Measurements from ENCODE around the gene CAMK1. TPM values are rescaled to one million over a fixed set of nuclear protein-coding genes. Genes with fewer than 3 reads are reported as not detected.
A peak's percentile ranks its signal among the peaks of the same experiment; 100 is the strongest.

CAMK1 gene
- total RNA-seq, 1 donor from 2014 or later: 7.1 TPM

DNA sequence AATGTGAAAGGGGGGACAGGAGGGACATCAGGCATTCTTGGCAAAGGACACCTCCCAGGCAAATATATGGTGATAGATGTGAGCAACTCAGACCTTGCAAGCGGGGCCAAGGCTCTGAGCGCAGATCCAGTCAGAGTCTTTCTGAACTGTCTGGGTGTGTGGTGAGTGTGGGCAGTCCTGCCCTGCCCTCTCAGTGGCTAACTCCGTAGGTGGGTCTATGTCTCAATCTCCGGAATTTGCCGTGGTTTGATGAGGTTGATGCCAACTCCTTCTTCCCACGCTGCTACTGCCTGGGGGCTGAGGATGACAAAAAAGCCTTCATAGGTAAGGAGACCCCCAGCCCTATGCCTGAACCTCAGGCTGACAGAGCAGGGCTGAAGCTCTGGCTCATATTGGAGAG, 47.7 kb upstream of the CAMK1 start:
- peaks cover 2% of the 10 kb centered on the region for H3K9me3 Mint-ChIP-seq (ENCODE audit: unreplicated experiment)
- H3K4me1 Mint-ChIP-seq (ENCODE audit: low read depth, unreplicated experiment): no peaks in the 10 kb centered on the region
- Histone ChIP-seq H3K4me1 (ENCODE audit: insufficient read depth, low read length) (no peaks in the 10 kb centered on the region), H2AFZ (ENCODE audit: low read depth, low read length) (no peak overlapping the region), H3K27ac (ENCODE audit: low read depth, low read length) (no peak overlapping the region), H3K4me2 (ENCODE audit: low read length) (no peak overlapping the region), H3K9ac (ENCODE audit: low read length) (no peak overlapping the region), H3K9me3 (ENCODE audit: insufficient read depth, low read depth, low read length) (no peaks in the 10 kb centered on the region), H3K4me3 (ENCODE audit: insufficient read depth, low read depth, low read length) (no peak overlapping the region), H3K79me2 (ENCODE audit: insufficient read depth, low read length) (no peaks in the 10 kb centered on the region), H4K20me1 (ENCODE audit: insufficient read depth, low read length) (no peaks in the 10 kb centered on the region), H3K36me3 (ENCODE audit: insufficient read depth, low read length) (no peaks in the 10 kb centered on the region), H3K27me3 (ENCODE audit: insufficient read depth, low read length) (no peaks in the 10 kb centered on the region)
- no peak for TF ChIP-seq CTCF (IDR thresholded peaks at IDR 0.05; ENCODE audit: insufficient read depth, low read depth, low read length)
- no peak for TF ChIP-seq EZH2 (IDR thresholded peaks at IDR 0.05; ENCODE audit: insufficient read depth, low read length)
- no peak overlapping the region for H3K27ac Mint-ChIP-seq (ENCODE audit: unreplicated experiment)
- no peak overlapping the region for H3K4me3 Mint-ChIP-seq (ENCODE audit: unreplicated experiment)
- FAIRE-seq (no peak), DNase-seq (ENCODE audit: low read depth) (no peak)
- no peaks in the 10 kb centered on the region for H3K27me3 Mint-ChIP-seq (ENCODE audit: low read depth, unreplicated experiment)
- peaks cover 22% of the 10 kb centered on the region for H3K36me3 Mint-ChIP-seq (ENCODE audit: low read depth, unreplicated experiment)

DNA sequence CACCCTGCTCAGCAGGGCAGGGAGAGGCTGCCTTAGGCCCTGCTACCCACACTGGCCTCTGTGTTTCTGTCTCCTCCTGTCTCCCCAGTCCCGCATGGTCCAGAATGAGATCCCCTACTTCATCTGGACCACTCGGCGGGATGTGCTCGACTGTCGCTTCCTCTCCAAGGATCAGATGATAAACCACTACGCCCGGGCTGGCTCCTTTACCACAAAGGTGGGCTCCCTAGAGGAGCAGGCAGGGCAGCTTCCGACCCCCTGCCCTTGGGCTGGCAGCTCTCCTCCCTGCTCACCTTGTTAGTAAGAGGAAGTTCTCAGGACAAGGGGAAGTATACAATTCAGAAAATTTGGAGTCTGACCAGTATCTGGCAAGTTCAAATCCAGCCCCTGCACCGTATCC, 46.2 kb upstream of the CAMK1 start:
- H3K36me3 Mint-ChIP-seq (ENCODE audit: low read depth, unreplicated experiment): peaks cover 20% of the 10 kb centered on the region
- no peaks in the 10 kb centered on the region for H3K27me3 Mint-ChIP-seq (ENCODE audit: low read depth, unreplicated experiment)
- peaks cover 2% of the 10 kb centered on the region for H3K9me3 Mint-ChIP-seq (ENCODE audit: unreplicated experiment)
- no peak overlapping the region for H3K4me2 ChIP-seq (ENCODE audit: low read length)
- no peak overlapping the region for H3K4me3 ChIP-seq (ENCODE audit: insufficient read depth, low read depth, low read length)
- FAIRE-seq (no peak), DNase-seq (ENCODE audit: low read depth) (no peak)
- H3K4me1 Mint-ChIP-seq (ENCODE audit: low read depth, unreplicated experiment): peaks cover 2% of the 10 kb centered on the region
- H2AFZ ChIP-seq (ENCODE audit: low read depth, low read length): no peak overlapping the region
- H3K79me2 ChIP-seq (ENCODE audit: insufficient read depth, low read length): no peaks in the 10 kb centered on the region
- H3K4me3 Mint-ChIP-seq (ENCODE audit: unreplicated experiment): peak overlapping the region; percentile 5
- TF ChIP-seq CTCF (IDR thresholded peaks at IDR 0.05; ENCODE audit: insufficient read depth, low read depth, low read length) (no peak), EZH2 (IDR thresholded peaks at IDR 0.05; ENCODE audit: insufficient read depth, low read length) (no peak)
- H3K27ac Mint-ChIP-seq (ENCODE audit: unreplicated experiment): no peak overlapping the region
- no peaks in the 10 kb centered on the region for H3K36me3 ChIP-seq (ENCODE audit: insufficient read depth, low read length)
- no peak overlapping the region for H3K9ac ChIP-seq (ENCODE audit: low read length)
- H4K20me1 ChIP-seq (ENCODE audit: insufficient read depth, low read length): no peaks in the 10 kb centered on the region
- no peak overlapping the region for H3K27ac ChIP-seq (ENCODE audit: low read depth, low read length)
- H3K9me3 ChIP-seq (ENCODE audit: insufficient read depth, low read depth, low read length): no peaks in the 10 kb centered on the region
- no peaks in the 10 kb centered on the region for H3K4me1 ChIP-seq (ENCODE audit: insufficient read depth, low read length)
- H3K27me3 ChIP-seq (ENCODE audit: insufficient read depth, low read length): no peaks in the 10 kb centered on the region

- Mint-ChIP-seq H3K9me3 (ENCODE audit: unreplicated experiment) (no peaks in the 10 kb centered on the region), H3K4me1 (ENCODE audit: low read depth, unreplicated experiment) (peaks cover 21% of the 10 kb centered on the region), H3K36me3 (ENCODE audit: low read depth, unreplicated experiment) (peaks cover 12% of the 10 kb centered on the region), H3K4me3 (ENCODE audit: unreplicated experiment) (no peak overlapping the region), H3K27ac (ENCODE audit: unreplicated experiment) (no peak overlapping the region), H3K27me3 (ENCODE audit: low read depth, unreplicated experiment) (no peaks in the 10 kb centered on the region)
- H3K27me3 ChIP-seq (ENCODE audit: insufficient read depth, low read length): no peaks in the 10 kb centered on the region
- peaks cover 11% of the 10 kb centered on the region for H3K4me1 ChIP-seq (ENCODE audit: insufficient read depth, low read length)
- no peak overlapping the region for H3K4me3 ChIP-seq (ENCODE audit: insufficient read depth, low read depth, low read length)
- no peaks in the 10 kb centered on the region for H3K79me2 ChIP-seq (ENCODE audit: insufficient read depth, low read length)
- no peak overlapping the region for H3K27ac ChIP-seq (ENCODE audit: low read depth, low read length)
- H4K20me1 ChIP-seq (ENCODE audit: insufficient read depth, low read length): peaks cover 7% of the 10 kb centered on the region
- no peaks in the 10 kb centered on the region for H3K36me3 ChIP-seq (ENCODE audit: insufficient read depth, low read length)
- DNase-seq (ENCODE audit: low read depth): no peak
- H3K9ac ChIP-seq (ENCODE audit: low read length): no peak overlapping the region
- no peak overlapping the region for H2AFZ ChIP-seq (ENCODE audit: low read depth, low read length)
- no peak for FAIRE-seq
- H3K4me2 ChIP-seq (ENCODE audit: low read length): no peak overlapping the region
- H3K9me3 ChIP-seq (ENCODE audit: insufficient read depth, low read depth, low read length): no peaks in the 10 kb centered on the region
- no peak for TF ChIP-seq EZH2 (IDR thresholded peaks at IDR 0.05; ENCODE audit: insufficient read depth, low read length)
Observed at GRCh38 chr3:9812870-9813483, 43.2 kb upstream of the CAMK1 start.

Data from astrocyte (in vitro differentiated cells and primary cell).